Erythroblast (primary cell): Measurements from ENCODE around the gene RNF217.
"Not testable (repeated sequence)": the region's sequence is repeated elsewhere in the genome, so short reads cannot be mapped to it uniquely, and the experiment has no call there.

Experiments used
- DNase-seq, 2 experiments: peaks; one replicate each; lab custom pipeline; 2025; lab: John Stamatoyannopoulos, UW
- GATA1 ChIP-seq: IDR thresholded peaks from 2 replicates; pipeline ENCODE4 v1.6.1; 2011; ENCODE audit warnings: low read depth, mild to moderate bottlenecking, control low read depth, low read length, moderate library complexity
- POLR2A ChIP-seq: IDR thresholded peaks from 2 replicates; pipeline ENCODE4 v1.6.1; 2011; ENCODE audit warnings: mild to moderate bottlenecking, low read length

The RNF217 gene

DNA sequence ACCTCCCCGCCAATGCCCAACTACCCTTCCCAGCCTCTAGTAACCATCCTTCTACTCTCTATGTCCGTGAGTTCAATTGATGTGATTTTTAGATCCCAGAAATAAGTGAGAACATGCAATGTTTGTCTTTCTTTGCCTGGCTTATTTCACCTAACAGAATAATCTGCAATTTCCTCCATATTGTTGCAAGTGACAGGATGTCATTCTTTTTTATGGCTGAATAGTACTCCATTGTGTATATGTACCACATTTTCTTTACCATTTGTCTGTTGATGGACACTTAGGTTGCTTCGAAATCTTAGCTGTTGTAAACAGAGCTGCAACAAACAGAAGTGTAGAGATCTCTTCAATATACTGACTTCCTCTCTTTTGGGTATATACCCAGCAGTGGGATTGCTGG, 65.0 kb downstream of the RNF217 start:
- no peak for DNase-seq
- TF ChIP-seq GATA1 = no peak
- no peak for TF ChIP-seq POLR2A

DNA sequence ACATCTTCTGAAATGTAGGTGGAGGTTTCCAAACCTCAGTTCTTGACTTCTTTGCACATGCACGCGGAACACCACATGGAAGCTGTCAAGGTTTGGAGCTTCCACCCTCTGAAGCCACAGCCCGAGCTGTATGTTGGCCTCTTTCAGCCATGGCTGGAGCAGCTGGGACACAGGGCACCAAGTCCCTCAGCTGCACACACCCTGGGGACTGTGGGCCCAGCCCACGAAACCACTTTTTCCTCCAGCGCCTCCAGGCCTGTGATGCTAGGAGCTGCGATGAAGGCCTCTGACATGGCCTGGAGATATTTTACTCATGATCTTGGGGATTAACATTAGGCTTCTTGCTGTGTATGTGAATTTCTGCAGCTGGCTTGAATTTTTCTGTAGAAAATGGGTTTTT, 68.7 kb downstream of the RNF217 start:
- no peak for DNase-seq
- TF ChIP-seq POLR2A (no peak), GATA1 (no peak)

DNA sequence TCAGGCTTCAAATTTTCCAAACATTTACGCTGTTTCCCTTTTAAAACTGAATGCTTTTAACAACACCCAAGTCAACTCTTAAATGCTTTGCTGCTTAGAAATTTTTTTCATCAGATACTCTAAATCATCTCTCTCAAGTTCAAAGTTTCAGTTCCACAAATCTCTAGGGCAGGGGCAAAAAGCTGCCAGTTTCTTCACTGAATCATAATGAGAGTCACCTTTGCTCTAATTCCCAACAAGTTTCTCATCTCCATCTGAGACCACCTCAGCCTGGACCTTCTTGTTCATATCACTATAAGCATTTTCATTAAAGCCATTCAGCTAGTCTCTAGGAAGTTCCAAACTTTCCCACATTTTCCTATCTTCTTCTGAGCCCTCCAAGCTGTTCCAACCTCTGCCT, 69.1 kb downstream of the RNF217 start:
- DNase-seq = no peak
- TF ChIP-seq GATA1 = no peak
- no peak for TF ChIP-seq POLR2A

DNA sequence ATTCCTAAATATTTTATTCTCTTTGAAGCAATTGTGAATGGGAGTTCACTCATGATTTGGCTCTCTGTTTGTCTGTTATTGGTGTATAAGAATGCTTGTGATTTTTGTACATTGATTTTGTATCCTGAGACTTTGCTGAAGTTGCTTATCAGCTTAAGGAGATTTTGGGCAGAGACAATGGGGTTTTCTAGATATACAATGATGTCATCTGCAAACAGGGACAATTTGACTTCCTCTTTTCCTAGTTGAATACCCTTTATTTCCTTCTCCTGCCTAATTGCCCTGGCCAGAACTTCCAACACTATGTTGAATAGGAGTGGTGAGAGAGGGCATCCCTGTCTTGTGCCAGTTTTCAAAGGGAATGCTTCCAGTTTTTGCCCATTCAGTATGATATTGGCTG, 72.7 kb downstream of the RNF217 start:
- DNase-seq = not testable (repeated sequence)

DNA sequence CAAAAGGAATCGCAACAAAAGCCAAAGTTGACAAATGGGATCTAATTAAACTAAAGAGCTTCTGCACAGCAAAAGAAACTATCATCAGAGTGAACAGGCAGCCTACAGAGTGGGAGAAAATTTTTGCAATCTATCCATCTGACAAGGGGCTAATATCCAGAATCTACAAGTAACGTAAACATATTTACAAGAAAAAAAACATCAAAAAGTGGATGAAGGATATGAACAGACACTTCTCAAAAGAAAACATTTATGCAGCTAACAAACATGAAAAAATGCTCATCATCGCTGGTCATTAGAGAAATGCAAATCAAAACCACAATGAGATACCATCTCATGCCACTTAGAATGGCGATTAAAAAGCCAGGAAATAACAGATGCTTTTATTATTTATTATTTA, 74.2 kb downstream of the RNF217 start:
- not testable (repeated sequence) for DNase-seq

DNA sequence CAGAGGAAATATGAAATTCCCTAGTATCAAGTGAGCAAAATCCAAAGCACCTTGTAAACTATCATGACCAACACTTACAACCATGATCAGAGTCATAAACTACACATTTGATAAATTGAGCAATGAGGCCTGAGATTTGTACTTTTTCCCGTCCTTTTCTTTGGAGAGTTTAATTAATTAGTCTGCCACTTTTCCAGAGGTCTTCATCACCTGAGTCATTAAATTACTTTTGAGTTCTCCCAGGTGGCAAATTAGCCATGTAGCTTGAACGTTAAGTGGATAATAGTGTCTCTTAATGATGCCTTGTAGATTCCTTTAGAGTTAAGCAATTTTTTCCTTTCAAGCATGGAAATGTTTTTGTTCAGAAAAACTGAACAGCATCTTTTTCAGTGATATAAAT, 75.6 kb downstream of the RNF217 start:
- TF ChIP-seq POLR2A (no peak), GATA1 (no peak)
- DNase-seq = no peak

DNA sequence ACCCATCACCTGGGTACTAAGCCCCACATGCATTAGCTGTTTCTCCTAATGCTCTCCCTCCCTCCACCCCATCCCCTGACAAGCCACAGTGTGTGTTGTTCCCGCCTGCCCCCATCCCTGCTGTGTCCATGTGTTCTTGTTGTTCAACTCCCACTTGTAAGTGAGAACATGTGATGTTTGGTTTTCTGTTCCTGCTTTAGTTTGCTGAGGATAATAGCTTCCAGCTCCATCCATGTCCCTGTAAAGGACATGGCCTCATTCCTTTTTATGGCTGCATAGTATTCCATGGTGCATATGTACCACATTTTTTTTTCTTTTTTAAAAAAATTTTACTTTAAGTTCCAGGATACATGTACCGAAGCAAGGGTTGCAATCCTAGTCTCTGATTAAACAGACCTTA, 76.7 kb downstream of the RNF217 start:
- TF ChIP-seq POLR2A (no peak), GATA1 (no peak)
- no peak for DNase-seq

DNA sequence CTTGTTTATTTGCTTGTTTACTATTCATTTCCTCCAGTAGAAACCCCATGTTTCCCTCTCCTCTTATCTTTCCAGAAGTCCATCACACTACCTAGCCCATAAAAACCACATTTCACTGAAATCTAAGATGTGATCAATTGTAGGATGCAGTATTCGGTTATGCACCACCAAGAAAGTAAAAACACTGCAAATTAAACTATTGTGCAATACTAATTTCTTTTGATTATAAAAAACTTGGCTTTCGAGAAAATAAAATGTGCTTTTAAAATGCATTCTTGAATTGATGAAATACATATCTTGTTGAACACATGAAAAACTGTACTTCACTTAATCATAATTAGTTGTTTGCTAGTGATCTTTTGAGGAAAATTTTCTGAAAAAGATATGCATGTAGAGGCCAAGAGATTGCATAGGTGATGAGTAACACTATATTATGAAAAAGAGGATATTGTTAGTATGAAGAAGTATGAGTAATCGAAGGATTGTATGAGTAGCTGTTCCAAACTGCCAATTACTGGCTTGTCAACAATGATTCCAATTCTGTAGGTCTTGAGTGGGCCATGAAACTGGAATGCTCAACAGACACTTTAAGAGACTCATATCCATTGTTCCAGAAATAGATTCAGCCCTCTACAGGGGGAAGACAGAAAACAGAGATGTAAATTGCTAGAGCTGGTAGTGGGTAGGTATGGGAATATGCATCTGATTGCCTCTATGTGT, 79.7 kb downstream of the RNF217 start:
- no peak for DNase-seq
- no peak for TF ChIP-seq POLR2A
- TF ChIP-seq GATA1 = no peak

DNA sequence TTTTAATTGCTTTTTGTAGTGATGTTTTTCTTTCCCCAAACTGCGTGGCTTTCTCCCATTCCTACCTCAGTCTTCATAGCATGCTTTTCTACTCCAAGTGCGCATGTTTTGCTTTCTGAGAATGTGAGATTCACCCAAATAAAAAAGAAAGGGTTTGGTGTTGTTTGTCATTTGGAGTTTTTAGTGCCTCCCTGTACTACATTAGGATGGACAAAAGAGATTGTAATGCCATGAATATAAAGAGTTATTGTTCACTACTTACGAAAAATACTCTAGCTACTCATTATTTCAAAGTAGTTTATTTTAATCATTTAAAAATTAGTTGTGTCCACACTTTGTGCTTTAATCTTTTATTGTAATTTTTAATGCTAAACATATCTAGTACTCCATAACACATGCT, 81.8 kb downstream of the RNF217 start:
- TF ChIP-seq GATA1 = no peak
- no peak for TF ChIP-seq POLR2A
- DNase-seq = no peak

DNA sequence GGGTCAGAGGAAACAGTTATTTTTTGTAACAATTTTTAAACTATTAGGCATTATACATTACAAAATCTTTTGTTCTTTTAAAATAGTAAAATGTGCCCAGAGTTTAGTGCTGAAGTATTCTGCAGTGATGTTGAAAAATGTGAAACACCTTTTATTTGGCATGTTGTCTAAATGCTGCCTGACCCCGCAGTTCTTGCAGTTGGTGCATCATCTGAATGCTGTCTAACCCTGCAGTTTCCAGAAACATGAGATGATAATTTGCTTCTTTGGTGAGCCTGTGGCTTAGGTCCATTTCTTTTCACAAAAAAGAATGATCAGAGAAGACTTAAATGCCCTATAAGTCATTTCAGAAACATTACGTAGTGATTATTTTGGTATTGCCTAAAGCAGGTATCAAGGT, 82.4 kb downstream of the RNF217 start:
- DNase-seq = no peak
- TF ChIP-seq GATA1 = no peak
- no peak for TF ChIP-seq POLR2A

DNA sequence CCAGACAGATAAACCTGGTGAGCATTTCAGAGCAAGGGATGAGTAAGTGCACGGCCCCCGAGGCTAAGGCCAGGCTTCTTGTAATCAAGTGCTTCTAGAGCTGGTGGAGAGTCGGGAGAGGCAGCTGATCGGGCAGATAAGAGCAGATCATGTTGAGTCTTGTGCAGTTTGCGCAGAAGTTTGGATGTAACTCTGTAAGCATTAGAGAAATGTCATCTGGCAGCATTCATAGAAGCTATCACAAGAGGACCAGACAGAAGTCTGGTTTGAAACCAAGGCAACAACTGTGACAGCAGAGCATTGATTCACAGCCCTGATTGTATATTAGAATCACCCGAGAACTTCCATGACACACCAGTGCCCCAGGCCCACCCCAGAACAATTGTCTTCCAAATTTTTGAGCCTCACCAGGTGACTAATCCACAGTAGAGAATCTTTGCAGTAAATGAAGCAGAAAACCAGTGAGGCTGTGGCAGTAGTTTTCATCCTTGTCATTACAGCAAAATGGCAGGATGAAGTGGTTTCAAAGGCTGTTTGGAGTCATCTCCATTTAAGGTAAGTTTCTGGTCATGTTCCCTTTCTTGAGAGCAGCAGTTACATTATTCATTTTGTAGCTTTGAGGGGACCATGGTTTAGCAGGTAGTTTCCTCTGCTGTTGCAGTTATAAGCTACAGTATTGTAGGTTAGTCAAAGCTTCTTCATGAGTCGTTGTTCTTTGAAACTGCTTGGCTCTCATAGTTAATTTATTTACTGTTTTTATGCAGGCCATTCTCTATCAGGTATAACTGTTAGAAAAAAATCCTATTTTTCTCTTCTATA, 84.1 kb downstream of the RNF217 start:
- TF ChIP-seq POLR2A = no peak
- no peak for TF ChIP-seq GATA1
- peak in 1 of 2 experiments; percentile 3 for DNase-seq

DNA sequence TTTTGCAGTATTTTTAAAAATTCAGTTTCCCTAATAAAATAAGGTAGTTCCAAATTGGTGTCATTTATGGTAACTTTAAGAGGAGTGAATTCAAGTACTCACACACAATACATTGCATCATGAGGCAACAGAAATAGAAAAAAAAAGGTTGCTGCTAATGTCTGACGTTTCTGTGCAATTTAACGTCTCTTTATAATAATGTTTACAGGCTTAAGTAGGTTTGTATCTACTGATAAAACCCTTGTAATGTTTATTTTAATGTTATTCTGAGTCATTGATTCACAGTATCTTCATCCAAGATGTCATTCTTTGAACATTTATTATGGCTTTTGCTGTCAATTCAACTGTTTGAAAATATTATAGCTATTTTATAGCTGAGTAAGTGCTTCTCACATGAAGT, 86.0 kb downstream of the RNF217 start:
- TF ChIP-seq POLR2A = no peak
- no peak for DNase-seq

DNA sequence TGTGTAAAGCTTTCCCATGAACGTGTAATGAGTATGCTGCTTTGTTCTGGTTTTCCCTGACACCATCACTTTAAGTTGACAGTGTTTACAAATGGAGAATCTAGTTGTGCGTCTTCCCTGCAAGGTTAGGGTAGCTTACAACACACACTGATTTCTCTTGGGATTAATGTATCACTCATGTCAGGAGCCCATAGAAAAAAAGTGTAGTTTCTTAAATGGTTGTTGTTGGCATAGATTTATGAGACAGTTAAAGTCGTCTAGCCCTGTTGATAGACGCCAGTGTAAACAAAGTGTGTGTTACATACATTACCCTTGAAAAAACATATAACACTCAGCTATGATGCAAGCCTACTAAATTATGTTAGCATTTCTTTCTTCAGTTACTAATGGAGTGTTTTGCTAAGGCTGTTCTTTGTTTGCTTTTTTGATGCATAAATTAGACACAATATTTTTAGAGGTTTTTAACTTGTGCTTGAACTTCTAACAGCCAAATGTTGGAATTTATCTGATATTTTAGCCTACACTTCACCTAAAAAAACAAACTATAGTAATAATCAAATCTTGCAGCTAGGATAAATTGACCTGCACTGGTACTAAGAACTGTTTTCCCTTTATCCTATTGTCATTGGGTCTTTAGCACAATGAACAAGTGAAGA, 88.6 kb downstream of the RNF217 start:
- DNase-seq = no peak
- no peak for TF ChIP-seq POLR2A
- TF ChIP-seq GATA1 = no peak

DNA sequence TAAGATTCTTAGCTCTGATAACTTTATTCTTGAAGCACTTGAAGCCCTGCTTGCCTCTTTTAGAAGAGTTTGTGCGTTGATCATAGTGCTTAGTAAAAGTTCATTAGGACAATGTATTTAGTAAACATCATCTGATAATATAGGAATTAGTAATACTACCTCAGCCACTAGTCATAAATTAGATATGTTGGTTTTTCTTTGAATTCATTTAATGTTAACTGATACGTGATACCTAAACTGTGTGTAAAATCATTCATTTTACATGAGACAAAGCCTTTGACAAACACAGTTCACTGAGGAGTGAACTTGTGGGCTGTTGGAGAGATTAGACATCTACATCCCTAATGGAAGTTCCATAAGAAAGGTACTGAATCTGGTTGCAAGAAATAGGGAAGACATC, 91.6 kb downstream of the RNF217 start:
- no peak for TF ChIP-seq GATA1
- no peak for DNase-seq
